GM18499 (cell line): ENCODE measurements around the gene IKZF2.

Experiments used
- ATAC-seq: cut with Tn5 transposase; IDR thresholded peaks from one replicate; pipeline ENCODE4 v1.9.1; 2021; ENCODE audit warnings: moderate number of reproducible peaks; ENCODE audit not compliant: insufficient read depth, unreplicated experiment

Gene IKZF2

GRCh38 chr2:213156717-213157116 lies 5.3 kb upstream of the IKZF2 start:
- no peak for ATAC-seq

- ATAC-seq: no peak
Measured at GRCh38 chr2:213152888-213153287, 1.5 kb upstream of the IKZF2 start.

- ATAC-seq: no peak
Measured at GRCh38 chr2:213152065-213152794, 818 bp upstream of the IKZF2 start.

- no peak for ATAC-seq
Measured at GRCh38 chr2:213150315-213151097, 906 bp downstream of the IKZF2 start.

- no peak for ATAC-seq
Measured at GRCh38 chr2:213149949-213150314, 1.5 kb downstream of the IKZF2 start.

- no peak for ATAC-seq
Measured at GRCh38 chr2:213149294-213149875, 2.0 kb downstream of the IKZF2 start.

GRCh38 chr2:213148572-213149261 lies 2.7 kb downstream of the IKZF2 start:
- ATAC-seq: no peak

- ATAC-seq: no peak
Measured at GRCh38 chr2:213147538-213147937, 3.9 kb downstream of the IKZF2 start.

- no peak for ATAC-seq
Measured at GRCh38 chr2:213145715-213146242, 5.6 kb downstream of the IKZF2 start.

- no peak for ATAC-seq
Measured at GRCh38 chr2:213137064-213137463, 14.3 kb downstream of the IKZF2 start.

- no peak for ATAC-seq
Measured at GRCh38 chr2:213129311-213129710, 22.1 kb downstream of the IKZF2 start.

GRCh38 chr2:213125646-213126347 lies 25.6 kb downstream of the IKZF2 start:
- no peak for ATAC-seq

GRCh38 chr2:213122725-213123124 lies 28.7 kb downstream of the IKZF2 start:
- ATAC-seq: no peak

- ATAC-seq: no peak
Measured at GRCh38 chr2:213121690-213122089, 29.7 kb downstream of the IKZF2 start.

GRCh38 chr2:213119061-213119809 lies 32.2 kb downstream of the IKZF2 start:
- peak; percentile 67 for ATAC-seq

GRCh38 chr2:213108308-213108707 lies 43.1 kb downstream of the IKZF2 start:
- ATAC-seq: no peak

GRCh38 chr2:213107728-213108127 lies 43.7 kb downstream of the IKZF2 start:
- ATAC-seq: no peak

GRCh38 chr2:213105212-213105611 lies 46.2 kb downstream of the IKZF2 start:
- no peak for ATAC-seq

GRCh38 chr2:213104903-213105202 lies 46.6 kb downstream of the IKZF2 start:
- no peak for ATAC-seq
